ENCODE measurements around the gene LAMB1.

The LAMB1 gene

DNA sequence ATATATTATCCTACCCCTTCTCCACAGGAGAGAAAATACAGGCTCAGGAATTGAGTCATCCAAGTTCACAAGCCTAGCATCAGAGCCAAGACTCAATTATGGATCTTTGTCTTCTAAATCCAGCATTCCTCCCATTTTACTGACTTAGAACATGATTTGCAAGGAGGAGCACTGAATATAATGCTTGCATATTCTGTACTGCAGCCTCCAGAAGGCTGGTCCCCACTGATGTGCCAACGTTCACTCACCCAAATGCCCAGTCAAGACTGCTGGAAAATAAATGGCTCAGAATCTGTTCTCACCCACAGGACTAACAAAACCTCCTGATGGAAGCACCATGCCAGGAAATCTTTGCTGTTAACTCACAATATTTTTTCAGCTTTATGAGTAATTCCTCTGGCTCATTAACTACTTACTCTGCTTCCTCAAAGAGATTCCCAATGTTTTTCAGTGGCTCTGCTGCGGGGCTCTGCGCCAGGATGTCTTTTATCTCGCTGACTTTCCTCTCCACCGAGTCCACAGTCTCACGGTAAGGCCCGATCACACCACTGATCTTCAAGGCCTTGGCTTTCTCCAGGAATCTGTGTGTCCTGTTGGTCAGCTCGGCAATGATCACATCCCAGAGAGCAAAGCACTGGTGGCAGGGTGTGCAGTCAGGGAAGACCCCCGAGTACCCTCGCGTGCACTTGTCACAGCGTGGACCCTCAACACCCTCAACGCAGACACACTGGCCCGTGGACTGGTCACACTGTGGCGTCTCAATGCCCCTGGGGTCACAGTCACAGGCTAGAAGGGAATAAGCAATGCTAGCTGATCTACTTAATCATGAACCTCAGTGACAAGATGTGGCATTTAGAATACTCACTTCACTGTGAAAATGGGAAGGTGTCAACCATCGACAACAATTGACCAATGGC is 63.1 kb downstream of the LAMB1 start:
- TF ChIP-seq, protein P1, sequence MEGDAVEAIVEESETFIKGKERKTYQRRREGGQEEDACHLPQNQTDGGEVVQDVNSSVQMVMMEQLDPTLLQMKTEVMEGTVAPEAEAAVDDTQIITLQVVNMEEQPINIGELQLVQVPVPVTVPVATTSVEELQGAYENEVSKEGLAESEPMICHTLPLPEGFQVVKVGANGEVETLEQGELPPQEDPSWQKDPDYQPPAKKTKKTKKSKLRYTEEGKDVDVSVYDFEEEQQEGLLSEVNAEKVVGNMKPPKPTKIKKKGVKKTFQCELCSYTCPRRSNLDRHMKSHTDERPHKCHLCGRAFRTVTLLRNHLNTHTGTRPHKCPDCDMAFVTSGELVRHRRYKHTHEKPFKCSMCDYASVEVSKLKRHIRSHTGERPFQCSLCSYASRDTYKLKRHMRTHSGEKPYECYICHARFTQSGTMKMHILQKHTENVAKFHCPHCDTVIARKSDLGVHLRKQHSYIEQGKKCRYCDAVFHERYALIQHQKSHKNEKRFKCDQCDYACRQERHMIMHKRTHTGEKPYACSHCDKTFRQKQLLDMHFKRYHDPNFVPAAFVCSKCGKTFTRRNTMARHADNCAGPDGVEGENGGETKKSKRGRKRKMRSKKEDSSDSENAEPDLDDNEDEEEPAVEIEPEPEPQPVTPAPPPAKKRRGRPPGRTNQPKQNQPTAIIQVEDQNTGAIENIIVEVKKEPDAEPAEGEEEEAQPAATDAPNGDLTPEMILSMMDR (IDR thresholded peaks at IDR 0.05; ENCODE audit: control insufficient read depth, insufficient read depth, low read depth, low read length, missing control alignments): no peak
- H3K4me3 ChIP-seq (ENCODE audit: control insufficient read depth, low read depth, low read length): no peak overlapping the region
- DNase-seq (ENCODE audit: low read depth): peak; percentile 88

DNA sequence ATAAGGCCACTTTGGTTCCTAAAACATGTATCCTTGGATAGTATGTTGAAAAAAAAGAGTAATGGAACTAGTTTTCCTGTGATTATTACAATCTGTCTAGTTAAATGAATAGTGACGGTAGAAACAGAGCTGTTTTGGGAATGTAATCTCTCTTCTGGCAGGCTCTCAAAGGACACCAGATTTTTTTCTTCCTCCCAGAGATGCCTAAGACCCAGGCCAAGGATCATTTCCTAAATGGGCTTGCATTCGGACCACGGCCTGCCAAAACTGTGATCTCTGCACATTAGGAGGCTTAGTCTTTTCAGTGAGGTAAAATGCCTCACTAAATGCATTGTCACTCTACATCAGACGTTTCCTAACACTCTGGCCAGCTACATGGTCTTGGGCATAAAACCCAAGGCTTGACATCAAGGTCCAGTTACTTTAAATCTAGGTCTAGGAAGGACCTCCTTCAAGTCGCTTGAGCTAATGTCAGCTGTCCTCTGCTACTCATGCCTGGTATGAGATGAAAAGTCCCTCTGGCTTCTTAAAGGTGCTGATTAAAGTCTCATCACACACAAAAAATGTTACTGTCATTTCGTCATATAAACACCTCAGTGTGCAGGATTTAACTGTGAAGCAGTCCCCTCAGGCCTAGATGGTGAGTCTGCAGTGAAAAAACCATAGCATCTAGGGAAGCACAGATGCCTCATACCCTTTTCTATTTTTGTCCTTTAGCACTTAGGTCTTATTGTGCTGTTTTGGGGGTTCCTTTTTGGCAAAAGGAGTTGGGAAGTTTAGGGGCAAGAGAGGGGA is 64.3 kb downstream of the LAMB1 start:
- no peak overlapping the region for H3K4me3 ChIP-seq (ENCODE audit: control insufficient read depth, low read depth, low read length)
- DNase-seq (ENCODE audit: low read depth): no peak
- TF ChIP-seq, protein P1 (IDR thresholded peaks at IDR 0.05; ENCODE audit: control insufficient read depth, insufficient read depth, low read depth, low read length, missing control alignments): no peak

DNA sequence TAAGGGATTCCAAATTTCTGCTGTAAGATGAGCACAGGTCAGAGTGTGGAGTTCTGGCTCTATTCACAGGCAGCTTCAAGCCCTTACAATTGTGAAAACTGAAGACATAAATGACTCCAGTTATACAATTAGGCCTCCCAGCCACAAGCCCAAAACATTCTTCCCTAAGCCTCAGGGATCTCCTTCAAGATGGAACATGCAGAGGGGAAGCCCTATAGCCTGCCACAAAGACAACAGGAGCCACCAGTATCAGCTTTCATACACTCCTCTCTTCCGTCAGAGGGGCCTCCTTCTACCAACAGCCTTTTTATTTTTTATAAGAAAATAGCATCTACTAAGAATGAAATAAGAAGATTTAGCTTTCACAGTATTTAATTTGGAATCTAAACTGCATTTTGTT is 65.4 kb downstream of the LAMB1 start:
- DNase-seq (ENCODE audit: low read depth): no peak
- H3K4me3 ChIP-seq (ENCODE audit: control insufficient read depth, low read depth, low read length): no peak overlapping the region
- TF ChIP-seq, protein P1 (IDR thresholded peaks at IDR 0.05; ENCODE audit: control insufficient read depth, insufficient read depth, low read depth, low read length, missing control alignments): no peak

DNA sequence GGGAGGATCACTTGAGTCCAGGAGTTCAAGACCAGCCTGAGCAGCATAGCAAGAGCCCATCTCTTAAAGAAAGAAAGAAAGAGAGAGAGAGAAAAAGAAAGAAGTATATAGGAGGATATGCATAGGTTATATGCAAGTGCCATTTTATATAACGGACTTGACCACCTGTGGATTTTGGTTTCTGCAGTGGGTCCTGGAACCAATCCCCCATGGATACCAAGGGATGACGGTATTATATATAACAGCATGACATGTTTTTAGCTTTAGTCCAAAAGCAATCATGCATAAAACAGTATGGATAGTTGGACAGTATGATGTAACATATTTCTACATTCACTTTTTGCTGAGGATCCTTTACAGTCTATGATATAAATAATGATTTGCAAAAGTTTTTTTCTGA is 66.6 kb downstream of the LAMB1 start:
- no peak overlapping the region for H3K4me3 ChIP-seq (ENCODE audit: control insufficient read depth, low read depth, low read length)
- no peak for DNase-seq (ENCODE audit: low read depth)
- TF ChIP-seq, protein P1 (IDR thresholded peaks at IDR 0.05; ENCODE audit: control insufficient read depth, insufficient read depth, low read depth, low read length, missing control alignments): no peak

DNA sequence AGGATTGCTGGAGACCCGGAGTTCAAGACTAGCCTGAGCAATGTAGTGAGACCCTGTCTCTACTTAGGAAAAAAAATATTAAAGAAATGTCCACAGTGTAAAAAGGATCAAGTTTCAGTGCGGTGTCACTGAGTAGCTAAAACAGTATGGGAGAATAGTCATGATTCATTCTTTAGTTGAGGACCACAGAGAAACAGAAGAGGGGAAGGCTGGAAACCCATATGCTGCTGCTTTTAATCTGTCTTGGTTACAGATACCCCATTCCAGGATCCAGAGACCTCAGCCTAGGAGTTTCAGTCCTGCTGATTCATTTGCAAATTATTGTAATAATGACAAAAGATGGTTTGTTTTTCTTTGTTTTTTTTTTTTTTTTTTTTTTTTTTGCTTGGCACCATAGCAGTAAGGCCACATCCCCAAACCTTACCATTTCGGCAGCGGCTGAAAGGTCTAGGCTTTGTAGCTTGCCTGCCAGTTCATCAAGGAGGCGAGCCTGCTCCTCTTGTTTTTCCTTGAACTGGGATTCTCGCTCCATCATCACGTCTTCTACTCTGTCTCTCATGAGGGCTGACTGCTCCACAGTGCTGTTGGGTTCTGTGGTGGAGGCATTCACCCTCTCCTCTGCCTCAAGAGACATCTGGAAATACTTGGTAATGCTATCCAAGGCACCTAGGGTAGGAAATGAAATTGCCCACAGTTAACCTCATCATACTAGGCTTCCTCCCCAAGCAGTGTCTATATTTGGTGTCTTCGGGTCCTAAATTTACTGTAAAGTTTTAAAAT is 67.8 kb downstream of the LAMB1 start:
- no peak overlapping the region for H3K4me3 ChIP-seq (ENCODE audit: control insufficient read depth, low read depth, low read length)
- peak; percentile 52 for DNase-seq (ENCODE audit: low read depth)
- TF ChIP-seq, protein P1 (IDR thresholded peaks at IDR 0.05; ENCODE audit: control insufficient read depth, insufficient read depth, low read depth, low read length, missing control alignments): no peak

DNA sequence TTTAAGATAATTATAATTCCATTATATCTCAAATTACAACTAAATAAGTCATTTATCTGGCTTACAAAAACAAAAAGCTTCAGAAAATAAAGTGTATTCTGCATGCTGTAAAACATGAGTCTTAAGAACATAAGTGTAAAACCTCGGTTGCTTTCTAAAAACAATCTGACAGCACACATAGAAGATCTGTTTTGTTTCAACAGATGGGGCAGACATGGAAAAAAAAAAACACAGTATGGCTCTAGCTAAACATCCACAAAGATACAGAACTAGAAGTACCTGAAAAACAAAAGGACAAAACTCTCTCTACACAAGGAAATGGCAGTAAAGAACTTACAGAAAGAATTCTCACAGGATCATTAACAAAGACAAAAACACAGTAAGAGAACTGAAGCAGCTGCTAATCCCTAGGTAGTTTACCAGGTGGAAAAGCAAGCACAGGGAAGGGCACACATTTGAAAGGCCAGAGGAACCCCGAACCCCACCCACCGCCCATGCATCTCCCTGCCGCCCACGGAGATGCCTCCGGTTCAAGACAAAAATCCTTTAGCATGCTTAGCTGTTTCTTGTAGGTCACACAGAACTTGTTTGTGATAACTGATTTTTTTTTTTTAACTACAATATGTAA is 69.5 kb downstream of the LAMB1 start:
- no peak for DNase-seq (ENCODE audit: low read depth)
- no peak overlapping the region for H3K4me3 ChIP-seq (ENCODE audit: control insufficient read depth, low read depth, low read length)
- TF ChIP-seq, protein P1 (IDR thresholded peaks at IDR 0.05; ENCODE audit: control insufficient read depth, insufficient read depth, low read depth, low read length, missing control alignments): no peak

All from AG09309 (cell line).